Tibial nerve (tissue), 4 donors: ENCODE results near the gene SYT11. TPM values are rescaled to one million over a fixed set of nuclear protein-coding genes. Genes with fewer than 3 reads are reported as not detected.

Experiments
- DNase-seq, 2 donors: peaks; one replicate each; pipeline ENCODE4 v3.0.0-alpha.2; 2019; ENCODE audit warnings: low spot score in 2 of 2
- H3K27ac ChIP-seq, 4 donors: fragments of 200-600 bp; sonication (generic) in 3 of 4; one replicate each; pipeline ENCODE4 v1.5.1; 2017 to 2019; ENCODE audit warnings: mild to moderate bottlenecking in 1 of 4
- H3K27me3 ChIP-seq, 2 donors: fragments of 200-600 bp; sonication (generic) in 1 of 2; one replicate each; pipeline versions ENCODE4 v1.5.1 to v1.6.0; 2017 to 2019
- H3K36me3 ChIP-seq, 3 donors: fragments of 200-600 bp; sonication (generic); one replicate each; pipeline ENCODE4 v1.5.1; 2018 to 2019
- H3K4me1 ChIP-seq, 4 donors: fragments of 200-600 bp; sonication (generic) in 3 of 4; one replicate each; pipeline ENCODE4 v1.5.1; 2017 to 2019
- H3K4me3 ChIP-seq, 4 donors: fragments of 200-600 bp; sonication (generic) in 3 of 4; one replicate each; pipeline ENCODE4 v1.5.1; 2017 to 2019; ENCODE audit warnings: mild to moderate bottlenecking in 1 of 4, moderate library complexity in 1 of 4
- H3K9me3 ChIP-seq, 4 donors: fragments of 200-600 bp; sonication (generic) in 3 of 4; one replicate each; pipeline ENCODE4 v1.5.1; 2017 to 2019
- CTCF ChIP-seq, 5 experiments: fragments of 200-600 bp in 3 of 5; fragments of 450-650 bp in 2 of 5; sonication (generic) in 3 of 5; IDR thresholded peaks; one replicate each; pipeline ENCODE4 v1.5.1; 2016 to 2019; ENCODE audit warnings: antibody characterized with exemption in 5 of 5, mild to moderate bottlenecking in 3 of 5, moderate library complexity in 2 of 5
- EP300 ChIP-seq, 2 donors: sonication (generic); formaldehyde crosslinking; IDR thresholded peaks; one replicate each; pipeline ENCODE4 v1.6.1; 2017; ENCODE audit warnings: antibody characterized with exemption in 2 of 2, mild to moderate bottlenecking in 1 of 2
- POLR2A ChIP-seq, 2 donors: fragments of 450-650 bp; IDR thresholded peaks; one replicate each; pipeline ENCODE4 v1.6.1; 2017; ENCODE audit warnings: antibody characterized with exemption in 2 of 2, mild to moderate bottlenecking in 2 of 2, moderate library complexity in 2 of 2
- WGBS, 2 donors: methylation state at CpG; one replicate each; pipeline ENCODE4 v1.1.5; 2018; 5-methylcytosine and 5-hydroxymethylcytosine counted together
- small RNA-seq: library from RNA; depleted of rRNA; stranded (forward); fragments of <200 nt; gene quantifications from one replicate; pipeline ENCODE3, GENCODE V24; 2016
- total RNA-seq, 4 donors: library from RNA; depleted of rRNA; stranded (reverse); fragments of >200 nt; gene quantifications; one replicate each; pipeline ENCODE4 v1.1.0, GENCODE V29; 2016

The SYT11 gene
- total RNA-seq, 4 donors from 2014 or later = 29.2 to 54.2 (median 38.1) TPM

- Histone ChIP-seq H3K4me1 (peaks cover 6 to 53% (median 43%) of the 10 kb centered on the region in 4 donors), H3K27ac (peak within 1 kb of the TSS; percentile 90 to 98 (median 94)), H3K9me3 (no peaks in the 10 kb centered on the region), H3K36me3 (peaks cover 0 to 35% (median 3%) of the 10 kb centered on the region in 3 donors), H3K27me3 (no peaks in the 10 kb centered on the region), H3K4me3 (peak within 1 kb of the TSS; percentile 59 to 97 (median 90))
- 0 to 1% methylated on average over 49 to 50 of the region's 50 CpGs for WGBS, 2 donors
- peak; percentile 91 to 94 for DNase-seq
- TF ChIP-seq EP300 (IDR thresholded peaks at IDR 0.05) (peak; percentile 77 to 99), POLR2A (IDR thresholded peaks at IDR 0.05) (peak; percentile 94 to 97), CTCF (IDR thresholded peaks at IDR 0.05) (peak; percentile 2 to 51 (median 14))
Measured at GRCh38 chr1:155934097-155934935, 74.9 kb downstream of the SYT11 start, which contains the start of gene KHDC4. TSS of gene KHDC4 (minus strand) at chr1:155934413. CDS start at chr1:155934373, 40 bp downstream.

Small RNAs within 50 kb of the gene (small RNA-seq; reads per million reads assigned to genes)
- gene RF00015 (not detected), gene SCARNA4 (not detected), gene SNORA80E (83.4 reads per million, percentile 95 among the genes with 10 or more reads in this experiment)

Other genes starting within 250 kb of the SYT11 start
- gene MSTO1, start 249.3 kb upstream of the SYT11 start, total RNA-seq = 10 to 100 TPM; 16.4 to 41.4 (median 20.9) TPM
- gene YY1AP1, start 170.8 kb upstream of the SYT11 start, total RNA-seq = 100 to 1,000 TPM; 170 to 253 (median 196) TPM
- gene DAP3, start 170.5 kb upstream of the SYT11 start, total RNA-seq = 100 to 1,000 TPM; 101 to 159 (median 138) TPM
- 10 to 100 TPM; 53.3 to 88.2 (median 66.2) TPM for gene GON4L, start 2.4 kb upstream of the SYT11 start, total RNA-seq
- 10 to 100 TPM; 18.8 to 23.3 (median 20.7) TPM for gene RIT1, start 51.8 kb downstream of the SYT11 start, total RNA-seq
- gene KHDC4, start 74.8 kb downstream of the SYT11 start, total RNA-seq = 10 to 100 TPM; 46.8 to 82.8 (median 67.7) TPM
- not detected for gene RXFP4, start 82.1 kb downstream of the SYT11 start, total RNA-seq
- 100 to 1,000 TPM; 105 to 195 (median 153) TPM for gene ARHGEF2, start 119.0 kb downstream of the SYT11 start, total RNA-seq
- 100 to 1,000 TPM; 172 to 236 (median 212) TPM for gene SSR2, start 161.4 kb downstream of the SYT11 start, total RNA-seq
- 10 to 100 TPM; 19.5 to 32.1 (median 22.8) TPM for gene UBQLN4, start 194.2 kb downstream of the SYT11 start, total RNA-seq
- gene LAMTOR2, start 195.2 kb downstream of the SYT11 start, total RNA-seq = 10 to 100 TPM; 32.6 to 51.8 (median 47.8) TPM
- not detected for gene RAB25, start 201.6 kb downstream of the SYT11 start, total RNA-seq
- gene MEX3A, start 222.9 kb downstream of the SYT11 start, total RNA-seq = 1 to 10 TPM in 1 of 4 donors, under 1 TPM in 3; under 0.01 to 1.2 (median 0.43) TPM